GM12801 (cell line): ENCODE data around the gene PMVK.

Experiments
- TF ChIP-seq, protein P1 (sequence below): IDR thresholded peaks from one replicate; pipeline ENCODE4 v1.5.1; 2011; ENCODE audit warnings: control low read depth; ENCODE audit not compliant: insufficient read length; ENCODE audit errors: extremely low read depth

Gene PMVK

DNA sequence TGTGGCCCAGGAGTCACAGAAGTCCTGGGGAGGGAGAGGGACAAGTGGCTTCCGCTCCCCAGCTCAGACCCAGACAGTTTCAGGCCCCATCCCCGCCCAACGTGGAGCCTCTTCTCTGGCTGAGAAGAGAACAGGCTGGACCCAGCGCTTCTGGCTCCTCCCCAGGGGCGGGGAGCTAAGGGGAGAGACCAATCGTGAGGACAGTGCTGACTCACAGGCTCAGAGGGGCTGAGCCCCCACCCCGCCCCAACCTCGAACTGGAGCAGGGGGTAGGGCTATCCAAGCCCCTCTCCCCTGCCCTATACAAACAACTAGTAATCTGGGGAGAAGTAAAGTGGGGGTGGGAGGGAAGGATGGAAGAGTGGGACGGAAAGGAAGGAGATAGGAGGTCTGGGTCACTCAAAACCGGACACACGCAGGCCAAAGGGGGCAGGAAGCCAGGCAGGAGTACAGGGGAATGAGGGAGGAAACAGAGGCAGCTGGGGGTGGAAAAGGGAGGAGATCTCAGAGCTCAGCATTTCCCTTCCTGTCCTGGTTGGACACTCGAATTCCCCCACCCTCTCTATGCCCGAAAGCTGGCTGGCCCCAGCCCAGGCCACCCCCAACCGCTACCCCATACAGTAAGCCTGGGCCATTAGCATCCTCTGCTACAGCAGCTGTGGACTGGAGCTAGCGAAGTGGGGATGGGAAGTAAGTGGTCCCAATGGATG lies 34.3 kb upstream of the PMVK start, which contains the start of gene SHC1:
SHC1 (minus strand) TSS at position 117 of the 710 bp plus-strand sequence. CDS start 221 bp downstream, outside the sequence.
- TF ChIP-seq, protein P1, sequence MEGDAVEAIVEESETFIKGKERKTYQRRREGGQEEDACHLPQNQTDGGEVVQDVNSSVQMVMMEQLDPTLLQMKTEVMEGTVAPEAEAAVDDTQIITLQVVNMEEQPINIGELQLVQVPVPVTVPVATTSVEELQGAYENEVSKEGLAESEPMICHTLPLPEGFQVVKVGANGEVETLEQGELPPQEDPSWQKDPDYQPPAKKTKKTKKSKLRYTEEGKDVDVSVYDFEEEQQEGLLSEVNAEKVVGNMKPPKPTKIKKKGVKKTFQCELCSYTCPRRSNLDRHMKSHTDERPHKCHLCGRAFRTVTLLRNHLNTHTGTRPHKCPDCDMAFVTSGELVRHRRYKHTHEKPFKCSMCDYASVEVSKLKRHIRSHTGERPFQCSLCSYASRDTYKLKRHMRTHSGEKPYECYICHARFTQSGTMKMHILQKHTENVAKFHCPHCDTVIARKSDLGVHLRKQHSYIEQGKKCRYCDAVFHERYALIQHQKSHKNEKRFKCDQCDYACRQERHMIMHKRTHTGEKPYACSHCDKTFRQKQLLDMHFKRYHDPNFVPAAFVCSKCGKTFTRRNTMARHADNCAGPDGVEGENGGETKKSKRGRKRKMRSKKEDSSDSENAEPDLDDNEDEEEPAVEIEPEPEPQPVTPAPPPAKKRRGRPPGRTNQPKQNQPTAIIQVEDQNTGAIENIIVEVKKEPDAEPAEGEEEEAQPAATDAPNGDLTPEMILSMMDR, result no peak

DNA sequence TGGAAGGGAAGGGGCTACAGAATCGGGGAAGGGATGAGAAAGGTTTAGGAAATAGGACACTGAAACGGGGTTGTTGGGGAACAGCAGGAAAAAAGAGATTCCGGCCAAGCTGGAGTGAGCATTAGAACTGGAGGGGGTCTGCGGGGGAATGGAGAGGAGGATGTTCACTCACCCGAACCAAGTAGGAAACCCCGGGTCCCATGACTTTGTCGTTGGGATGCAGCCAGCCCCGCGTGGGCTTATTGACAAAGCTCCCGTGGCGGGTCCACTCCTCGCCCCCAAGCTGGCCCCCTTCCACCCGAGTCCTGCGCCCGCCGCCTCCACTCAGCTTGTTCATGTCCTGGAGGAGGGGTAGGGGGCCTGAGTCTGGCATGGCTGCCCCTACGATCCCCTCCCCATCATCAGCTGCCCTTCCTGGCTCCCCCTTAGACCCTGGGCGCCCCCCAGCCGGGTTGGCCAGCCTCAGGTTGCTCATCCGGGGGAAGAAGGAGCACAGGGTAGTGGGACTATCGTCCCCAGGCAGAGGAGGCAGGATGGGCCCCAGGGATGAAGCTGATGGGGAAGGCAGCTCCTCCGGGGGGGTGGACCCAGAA lies 33.4 kb upstream of the PMVK start:
- TF ChIP-seq, protein P1, result no peak

- TF ChIP-seq, protein P1, result no peak
These were observed 32.7 kb upstream of the PMVK start for GRCh38 chr1:154969246-154969645.

DNA sequence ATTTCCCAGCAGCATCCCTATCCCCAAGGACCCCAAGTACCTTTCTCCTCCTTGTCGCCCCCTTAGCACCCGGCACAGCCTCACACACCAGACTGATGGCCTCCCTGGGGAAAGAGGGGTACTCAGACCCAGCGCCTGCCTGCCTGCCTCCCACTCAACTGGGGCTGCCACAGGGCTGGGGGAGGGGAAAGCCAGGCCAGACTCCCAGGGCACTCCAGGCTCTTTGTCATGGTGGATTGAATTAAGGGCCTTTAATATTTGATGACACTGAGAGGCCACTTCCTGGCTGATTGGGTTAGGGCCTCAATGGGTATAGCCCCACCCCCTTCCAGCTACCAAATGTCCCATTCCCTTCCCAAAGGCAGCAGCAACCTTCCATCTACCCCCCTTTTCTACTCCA lies 32.2 kb upstream of the PMVK start:
- TF ChIP-seq, protein P1, result no peak

- TF ChIP-seq, protein P1, result no peak
These were observed 30.9 kb upstream of the PMVK start for GRCh38 chr1:154967331-154967950.

DNA sequence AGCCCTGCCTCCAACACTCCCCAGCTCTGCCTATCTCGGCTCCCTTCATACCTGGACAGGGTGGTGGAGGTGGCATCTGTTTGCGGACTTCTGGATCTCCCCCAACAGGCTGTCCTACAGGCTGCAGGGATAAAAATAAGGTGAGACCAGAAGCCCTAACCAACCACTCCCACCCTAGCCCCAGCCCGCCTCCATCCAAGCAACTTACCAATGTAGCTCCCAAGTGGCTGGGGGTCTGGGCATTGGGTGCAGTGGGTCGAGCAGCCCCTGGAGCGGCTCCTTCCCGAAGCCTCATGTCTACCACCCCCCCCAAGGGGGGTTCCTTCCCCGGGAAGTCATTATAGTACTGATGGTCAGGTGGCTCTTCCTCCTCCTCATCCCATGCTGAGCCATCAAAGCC lies 29.6 kb upstream of the PMVK start:
- TF ChIP-seq, protein P1, result no peak

DNA sequence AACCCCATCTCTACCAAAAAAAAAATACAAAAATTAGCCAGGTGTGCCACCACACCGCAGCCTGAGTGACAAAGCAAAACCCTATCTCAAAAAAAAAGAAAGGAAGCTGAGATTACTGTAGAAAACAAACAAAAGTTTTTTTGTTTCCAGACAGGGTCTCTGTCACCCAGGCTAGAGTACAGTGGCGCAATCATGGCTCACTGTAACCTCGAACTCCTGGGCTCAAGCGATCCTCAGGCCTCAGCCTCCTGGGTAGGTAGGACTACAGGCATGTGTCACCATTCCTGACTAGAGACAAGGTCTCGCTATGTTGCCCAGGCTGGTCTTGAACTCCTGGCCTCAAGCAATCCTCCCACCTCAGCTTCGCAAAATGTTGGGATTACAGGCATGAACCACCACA lies 27.8 kb upstream of the PMVK start:
- TF ChIP-seq, protein P1, result no peak
